ENCODE data around the gene VPS9D1.

- TF ChIP-seq POLR2A (IDR thresholded peaks at IDR 0.05) (no peak), CTCF (IDR thresholded peaks at IDR 0.05) (no peak)
Measured at GRCh38 chr16:89667633-89668032, 53.1 kb downstream of the VPS9D1 start.
